Measurements from ENCODE around the gene YTHDC2.

YTHDC2 gene

DNA sequence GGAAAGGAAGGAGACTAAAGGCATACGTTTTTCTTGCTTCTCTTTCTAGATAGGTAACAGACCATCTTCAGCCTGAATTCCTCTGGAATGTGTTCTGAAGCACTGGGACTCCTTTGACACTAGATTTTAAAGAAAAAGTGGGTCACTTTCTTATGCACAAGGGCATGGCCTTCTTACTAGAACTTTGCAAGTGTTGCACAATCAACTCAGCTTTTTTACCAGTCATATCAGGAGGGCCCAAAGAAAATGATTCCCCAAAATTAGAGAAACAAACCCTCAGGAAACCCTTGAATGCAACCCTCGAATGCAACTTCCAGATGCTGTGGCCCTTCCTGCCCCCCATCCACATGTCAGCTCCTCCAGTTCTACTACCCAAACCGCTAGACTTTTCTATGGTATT is 93.9 kb downstream of the YTHDC2 start:
- DNase-seq = no peak

DNA sequence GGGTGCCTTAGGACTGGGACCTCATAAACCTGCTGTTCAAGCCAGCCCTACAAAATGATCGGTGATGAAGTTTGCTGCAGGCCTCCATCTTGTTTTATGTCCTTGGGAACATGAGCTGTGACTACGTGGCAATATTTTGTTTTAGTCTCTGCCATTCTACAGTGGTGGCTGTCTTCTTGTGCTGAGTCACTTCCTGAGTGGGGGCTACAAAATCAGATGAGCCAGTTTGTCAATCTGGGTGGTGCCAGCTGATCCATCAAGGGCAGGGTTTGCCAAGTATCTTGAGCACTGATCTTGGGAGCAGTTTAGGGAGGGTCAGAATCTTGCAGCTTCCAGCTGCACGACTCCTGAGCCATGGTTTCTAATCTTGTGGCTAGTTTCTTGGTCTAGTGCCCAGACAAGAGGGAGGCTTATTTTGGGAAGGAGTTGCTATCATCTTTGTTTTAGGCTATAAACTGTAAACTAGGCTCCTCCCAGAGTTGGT is 94.7 kb downstream of the YTHDC2 start:
- DNase-seq = no peak

DNA sequence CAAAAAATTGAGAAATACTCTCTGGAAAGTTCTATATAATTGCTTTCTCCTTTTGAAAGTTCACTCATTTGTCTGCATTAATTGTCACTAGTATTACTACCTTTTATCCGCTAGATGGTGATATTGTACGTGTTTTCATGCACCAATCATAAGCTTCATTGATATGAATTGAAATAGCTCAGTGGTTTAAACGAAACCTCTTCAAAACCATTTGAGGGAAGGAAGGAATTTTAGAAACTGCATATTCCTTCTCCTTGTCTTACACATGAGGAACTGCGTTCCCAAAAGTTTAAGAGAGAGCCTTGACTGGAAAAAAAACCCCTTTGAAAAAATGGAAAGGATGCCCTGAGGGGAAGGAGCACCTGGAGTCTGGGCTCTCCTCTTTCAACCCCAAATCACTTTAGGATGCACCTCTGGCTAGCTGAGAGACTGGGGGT is 98.6 kb downstream of the YTHDC2 start:
- no peak for DNase-seq

DNA sequence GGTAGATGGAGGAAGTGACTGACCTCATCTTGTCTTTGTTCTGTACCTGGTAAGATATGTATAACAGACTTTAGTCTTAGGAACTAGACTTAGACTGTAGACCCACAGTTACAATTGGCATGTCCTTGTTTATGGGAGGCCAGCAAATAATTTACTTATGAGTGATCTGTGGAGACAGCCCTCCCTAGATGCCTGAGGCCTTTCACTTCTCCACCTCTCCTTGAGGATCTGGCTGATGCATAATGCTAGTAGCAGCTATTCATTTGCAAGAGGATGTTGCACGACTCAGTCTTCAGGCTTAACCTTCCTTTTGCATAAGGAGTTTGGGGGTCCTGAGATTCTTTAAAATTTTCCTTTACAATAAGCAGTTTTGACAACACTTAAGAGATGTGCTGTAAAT is 100.7 kb downstream of the YTHDC2 start:
- DNase-seq = no peak

DNA sequence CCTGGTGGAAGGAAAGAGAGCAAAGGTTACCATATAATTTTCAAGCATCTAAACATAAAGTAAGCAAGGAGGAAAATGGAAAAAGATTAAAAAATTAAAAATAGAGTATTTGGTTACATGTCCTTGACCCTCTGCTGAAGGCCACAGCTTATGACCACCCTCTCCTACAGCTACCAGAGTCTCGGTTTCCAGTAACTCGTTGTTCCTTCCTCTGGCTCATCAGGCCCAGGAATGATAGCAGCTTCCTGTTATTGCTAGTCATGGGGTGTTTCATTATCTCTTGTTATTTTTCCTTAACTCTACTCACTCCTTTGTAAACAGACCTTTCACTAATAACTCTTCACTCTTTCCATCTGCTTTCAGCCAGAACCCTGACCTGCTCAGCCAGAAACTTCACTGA is 102.2 kb downstream of the YTHDC2 start:
- no peak for DNase-seq

DNA sequence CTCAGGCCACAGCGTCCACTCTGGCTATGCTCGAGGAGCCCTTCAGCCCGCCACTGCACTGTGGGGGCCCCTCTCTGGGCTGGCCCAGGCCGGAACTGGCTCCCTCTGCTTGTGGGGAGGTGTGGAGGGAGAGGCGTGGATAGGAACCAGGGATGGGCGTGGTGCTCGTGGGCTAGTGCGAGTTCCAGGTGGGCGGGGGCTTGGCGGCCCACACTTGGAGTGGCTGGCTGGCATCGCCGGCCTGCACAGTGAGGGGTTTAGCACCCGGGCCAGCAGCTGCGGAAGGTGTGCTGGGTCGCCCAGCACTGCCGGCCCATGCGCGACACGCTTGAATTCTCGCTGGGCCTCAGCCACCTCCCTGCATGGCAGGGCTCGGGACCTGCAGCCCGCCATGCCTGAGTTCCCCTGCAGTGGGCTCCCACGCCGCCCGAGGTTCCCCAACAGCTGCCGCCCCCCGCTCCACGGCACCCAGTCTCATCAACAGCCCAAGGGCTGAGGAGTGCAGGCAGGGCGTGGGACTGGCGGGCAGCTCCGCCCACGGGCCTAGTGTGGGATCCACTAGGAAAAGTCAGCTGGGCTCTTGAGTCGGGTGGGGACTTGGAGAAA is 103.8 kb downstream of the YTHDC2 start:
- DNase-seq = no peak

DNA sequence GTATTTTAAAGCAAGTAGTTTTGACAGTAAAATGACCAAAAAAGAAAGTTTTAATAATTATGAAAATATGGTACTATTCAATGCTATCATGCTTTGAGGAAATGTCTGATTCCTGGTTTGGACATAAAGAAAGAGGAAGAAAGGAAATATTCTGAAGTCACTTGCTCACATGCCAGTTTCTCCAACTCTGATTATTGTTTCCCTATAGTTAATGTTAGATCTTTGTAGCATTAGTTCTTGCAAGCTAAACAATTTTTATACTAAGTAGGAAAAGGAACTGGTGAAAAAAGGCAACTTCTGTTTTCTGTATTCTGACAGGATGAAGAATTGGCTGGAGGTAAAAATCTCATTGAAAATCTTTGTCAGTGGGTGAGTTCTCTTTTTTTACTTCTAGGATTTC is 119.5 kb downstream of the YTHDC2 start:
- DNase-seq = no peak

DNA sequence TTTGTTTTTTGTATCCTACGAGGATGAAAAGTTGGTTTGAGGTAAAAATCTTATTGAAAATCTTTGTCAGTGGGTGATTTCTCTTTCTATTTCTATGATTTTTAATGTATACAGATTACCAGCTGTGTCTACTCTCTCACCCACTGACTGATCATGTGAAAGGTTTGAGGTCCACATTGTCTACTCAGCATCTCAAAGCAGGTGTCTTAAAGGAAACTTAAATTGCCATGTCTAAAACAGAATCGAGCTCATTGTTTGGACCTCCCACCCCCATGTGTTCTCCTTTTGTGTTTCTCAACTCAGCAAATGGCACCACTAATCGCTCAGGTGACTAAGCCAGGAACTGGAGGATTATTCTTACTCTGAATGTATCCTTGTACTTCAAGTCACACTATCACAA is 121.5 kb downstream of the YTHDC2 start:
- no peak for DNase-seq

DNA sequence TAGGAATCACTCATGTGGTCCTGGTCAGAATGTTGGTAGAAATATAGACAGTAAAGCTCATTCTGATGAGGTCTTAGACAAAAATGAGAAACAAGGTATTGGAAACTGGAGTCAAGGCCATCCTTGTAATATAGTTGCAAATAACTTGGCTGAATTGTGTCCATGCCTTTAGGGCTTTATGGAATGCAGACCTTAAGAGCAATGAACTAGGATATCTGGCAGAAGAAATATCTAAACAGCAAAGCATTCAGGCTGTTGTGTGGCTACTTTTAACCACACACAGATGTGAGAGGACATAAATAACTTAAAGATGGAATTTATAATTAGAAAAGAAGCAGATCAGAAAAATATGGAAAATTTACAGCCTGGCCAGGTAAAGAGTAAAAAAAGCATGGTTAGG is 128.2 kb downstream of the YTHDC2 start:
- no peak for DNase-seq
